Aorta (tissue), 5 donors: ENCODE results near the gene POT1. TPM values are rescaled to one million over a fixed set of nuclear protein-coding genes. Genes with fewer than 3 reads are reported as not detected.

Experiments used
- ATAC-seq: fragments of 200-7000 bp; cut with Tn5 transposase; one replicate; pipeline ENCODE4 v1.9.1; 2022; ENCODE audit warnings: moderate library complexity; ENCODE audit not compliant: low FRiP score
- DNase-seq, 2 donors: peaks; one replicate each; pipeline ENCODE4 v3.0.0-alpha.2; 2020
- H3K27ac ChIP-seq, 2 donors: one replicate each; pipeline ENCODE4 v1.5.1; 2013; ENCODE audit warnings: low read length in 2 of 2, mild to moderate bottlenecking in 2 of 2, moderate library complexity in 2 of 2, control low read depth in 1 of 2, inconsistent platforms in 1 of 2, low read depth in 1 of 2
- H3K27me3 ChIP-seq, 2 donors: one replicate each; pipeline ENCODE4 v1.6.1; 2013; ENCODE audit warnings: control low read depth in 1 of 2, low read length in 1 of 2, mild to moderate bottlenecking in 1 of 2, moderate library complexity in 1 of 2; ENCODE audit not compliant: insufficient read depth in 2 of 2, control insufficient read depth in 1 of 2
- H3K36me3 ChIP-seq, 2 donors: one replicate each; pipeline ENCODE4 v1.6.1; 2013; ENCODE audit warnings: control low read depth in 1 of 2, low read length in 1 of 2, mild to moderate bottlenecking in 1 of 2; ENCODE audit not compliant: insufficient read depth in 2 of 2, control insufficient read depth in 1 of 2
- H3K4me1 ChIP-seq, 2 donors: one replicate each; pipeline ENCODE4 v1.6.1; 2013; ENCODE audit warnings: low read length in 2 of 2, control low read depth in 1 of 2, mild to moderate bottlenecking in 1 of 2, moderate library complexity in 1 of 2; ENCODE audit not compliant: insufficient read depth in 2 of 2, control insufficient read depth in 1 of 2
- H3K4me3 ChIP-seq, 2 donors: one replicate each; pipeline ENCODE4 v1.5.1; 2013; ENCODE audit warnings: low read length in 2 of 2, control low read depth in 1 of 2, mild to moderate bottlenecking in 1 of 2
- H3K9me3 ChIP-seq: one replicate; pipeline ENCODE4 v1.6.1; 2013; ENCODE audit warnings: mild to moderate bottlenecking, low read length; ENCODE audit not compliant: control insufficient read depth
- WGBS, 2 donors: extraction: QIAGEN DNeasy Blood & Tissue Kit; methylation state at CpG; one replicate each; pipeline ENCODE4 v1.1.7; 2013; 5-methylcytosine and 5-hydroxymethylcytosine counted together
- intact Hi-C, 2 donors: fragments of 100-400 bp; cut with DNase I; formaldehyde crosslinking; loops; one replicate each; pipeline versions ENCODE4 v1.14.2 to v1.15.0; 2022
- polyA plus RNA-seq, 2 donors: library from polyadenylated mRNA; stranded (reverse); fragments of 200-250 nt; gene quantifications; one replicate each; pipeline ENCODE4 v1.2.3, GENCODE V29; 2013
- total RNA-seq, 2 donors: library from RNA; stranded (reverse); fragmentation: NEBNext Ultra II Directional; extraction: Animal tissue kit (Norgen Biotek cat#: 25700); gene quantifications; one replicate each; pipeline ENCODE4 v1.2.1, GENCODE V29; 2021
- donor health status: healthy with polysubstance abuse.
- donor health status: Bipolar disorder and iron deficiency.
- donor health status: DM: no; HTN: no; CAD: no.
- donor health status: DM: no; HTN: no; CAD: no.
- donor health status: DM: yes; HTN: yes; CAD: no.

POT1 gene
- total and polyA plus RNA-seq, 4 donors = 9.3 to 28.2 (median 21.3) TPM

DNA sequence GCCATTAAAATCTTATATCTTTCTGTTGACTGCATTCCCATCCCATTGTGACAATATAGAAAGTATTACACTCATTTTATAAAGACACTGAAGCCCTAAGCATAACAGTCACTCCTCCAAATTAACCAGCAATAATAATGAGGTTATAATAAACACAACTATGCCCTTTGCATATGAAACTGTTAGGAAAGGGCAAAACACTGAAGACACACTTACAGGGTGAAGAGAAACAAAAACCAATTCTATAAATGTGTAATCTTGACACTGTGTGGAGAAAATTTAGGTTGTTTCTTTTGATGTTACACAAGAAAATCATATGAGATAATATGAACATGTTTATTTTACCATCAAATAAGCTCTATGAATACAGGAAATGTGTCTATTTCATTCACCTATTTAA is 150.0 kb downstream of the POT1 start:
- no peak overlapping the region for H3K27ac ChIP-seq
- H3K9me3 ChIP-seq = no peaks in the 10 kb centered on the region
- intact Hi-C loops = loop anchor here in 1 of 2 donors (10.0 kb wide), 1 partner anchor 985 kb away; no protein-coding TSS in a partner anchor
- DNase-seq (no peak), ATAC-seq (no peak)
- no peak overlapping the region for H3K4me3 ChIP-seq
- no peaks in the 10 kb centered on the region for H3K4me1 ChIP-seq
- no peaks in the 10 kb centered on the region for H3K27me3 ChIP-seq
- H3K36me3 ChIP-seq = no peaks in the 10 kb centered on the region

DNA sequence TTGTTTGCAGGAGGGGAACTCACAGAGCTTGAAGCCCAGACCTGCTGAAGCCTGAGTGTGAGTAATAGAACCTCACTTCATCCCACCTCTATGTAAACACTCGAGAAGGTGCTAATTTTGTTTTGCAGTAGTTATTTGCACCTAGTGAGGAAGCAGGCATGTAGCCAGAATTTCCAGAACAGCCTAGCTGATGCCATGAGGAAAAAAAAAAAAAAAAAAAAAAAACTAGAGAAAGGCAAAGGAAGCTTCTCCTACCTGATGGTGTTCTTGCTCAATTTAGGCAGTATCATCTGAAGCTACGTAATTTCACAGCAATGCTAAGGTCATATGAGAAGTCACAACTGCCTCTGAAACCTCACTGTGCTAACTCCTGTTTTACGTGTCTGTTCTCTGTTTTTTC is 150.4 kb downstream of the POT1 start:
- H3K27me3 ChIP-seq = no peaks in the 10 kb centered on the region
- H3K27ac ChIP-seq = no peak overlapping the region
- H3K4me1 ChIP-seq = no peaks in the 10 kb centered on the region
- intact Hi-C loops = no loop called here
- no peak for DNase-seq
- ATAC-seq = no peak
- no peak overlapping the region for H3K4me3 ChIP-seq
- WGBS, 2 donors = 72 to 73% methylated on average over 3 of the region's 3 CpGs
- H3K36me3 ChIP-seq = no peaks in the 10 kb centered on the region
- no peaks in the 10 kb centered on the region for H3K9me3 ChIP-seq

DNA sequence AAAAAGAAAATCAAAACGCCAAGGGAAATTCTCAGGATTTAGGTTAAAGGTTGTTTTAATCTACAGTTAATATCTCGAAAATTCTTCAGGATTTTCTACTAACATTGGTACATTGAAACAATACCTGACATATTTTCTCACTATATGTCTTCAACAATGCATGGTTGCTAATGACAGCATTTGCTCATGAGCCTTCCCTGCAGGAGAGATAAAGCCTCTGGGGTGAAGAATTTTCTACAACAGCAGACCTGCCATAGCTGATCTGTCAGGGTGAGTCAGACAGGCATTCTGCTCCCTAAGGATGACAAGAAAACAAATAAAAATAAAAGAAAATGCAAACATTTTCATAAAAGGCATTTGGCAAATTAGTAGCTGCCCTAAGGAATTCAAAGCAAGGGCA is 152.4 kb downstream of the POT1 start:
- no peaks in the 10 kb centered on the region for H3K4me1 ChIP-seq
- ATAC-seq = no peak

DNA sequence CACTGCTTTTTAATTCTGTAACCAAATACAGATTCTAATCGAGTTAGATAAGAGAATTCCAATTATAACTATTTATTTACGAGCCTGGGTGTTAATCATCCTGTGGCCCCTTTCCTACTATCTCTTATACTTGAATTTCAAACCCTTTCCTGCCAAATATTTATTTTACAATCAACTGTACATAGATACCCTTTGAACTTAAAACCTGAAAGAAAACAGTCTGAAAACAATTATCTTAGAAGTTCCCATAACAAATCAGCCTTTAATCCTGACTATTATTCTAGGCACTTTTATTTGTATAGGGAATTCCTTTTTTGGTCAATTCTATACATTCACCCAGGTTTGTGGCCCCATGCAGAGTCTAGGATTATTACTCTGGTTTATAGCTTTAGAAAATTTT is 153.5 kb downstream of the POT1 start:
- Histone ChIP-seq H3K9me3 (no peaks in the 10 kb centered on the region), H3K36me3 (no peaks in the 10 kb centered on the region), H3K27me3 (no peaks in the 10 kb centered on the region), H3K27ac (no peak overlapping the region), H3K4me1 (no peaks in the 10 kb centered on the region), H3K4me3 (no peak overlapping the region)
- intact Hi-C loops = no loop called here
- WGBS, 2 donors = 58 to 61% methylated on average over 2 of the region's 2 CpGs
- DNase-seq = no peak
- ATAC-seq = no peak

More for the DNA sequence above, 152.4 kb downstream of the POT1 start:
- H3K36me3 ChIP-seq = no peaks in the 10 kb centered on the region
- no peak overlapping the region for H3K4me3 ChIP-seq
- H3K27ac ChIP-seq = no peak overlapping the region
- WGBS, 2 donors = 71 to 81% methylated on average over 2 of the region's 2 CpGs
- no peaks in the 10 kb centered on the region for H3K27me3 ChIP-seq
- DNase-seq = no peak
- H3K9me3 ChIP-seq = no peaks in the 10 kb centered on the region
- intact Hi-C loops = no loop called here

DNA sequence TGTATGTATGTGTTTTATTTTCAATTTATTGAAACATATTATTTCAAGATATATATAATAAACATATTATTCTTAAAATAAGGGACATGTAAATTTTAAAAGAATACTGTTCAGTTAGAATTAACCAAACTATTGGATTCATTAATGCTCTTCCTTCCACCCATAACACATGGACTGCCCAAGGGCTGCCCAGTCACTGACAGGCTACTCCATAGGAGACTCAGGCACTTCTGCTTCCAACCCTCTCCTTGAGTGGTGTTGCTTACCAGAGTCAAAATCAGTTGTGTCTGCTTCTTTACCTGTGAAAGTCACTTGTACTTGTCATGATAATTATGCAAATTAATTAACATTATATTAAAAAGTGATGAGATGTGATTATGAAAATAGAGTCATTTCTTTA is 154.2 kb downstream of the POT1 start:
- Histone ChIP-seq H3K27ac (no peak overlapping the region), H3K4me3 (no peak overlapping the region)
- intact Hi-C loops = no loop called here

DNA sequence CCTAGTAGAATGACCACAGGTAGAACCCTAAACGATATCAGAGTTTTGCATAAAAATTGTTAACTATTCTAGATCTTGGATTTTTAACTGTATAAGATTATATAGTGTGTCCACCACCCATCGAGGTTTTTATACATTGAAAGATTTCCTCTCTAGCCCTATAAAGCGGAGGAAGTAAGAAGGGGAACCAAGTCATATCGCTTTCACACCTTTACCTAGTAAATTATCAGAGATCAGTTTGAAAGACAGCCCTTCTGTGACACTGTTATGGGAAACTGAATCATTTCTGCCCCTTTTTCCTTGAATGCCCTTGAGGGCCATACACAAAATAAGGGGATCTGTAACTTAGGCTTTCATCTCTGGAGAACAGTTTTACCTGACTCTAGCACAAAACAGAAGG is 155.7 kb downstream of the POT1 start:
- Histone ChIP-seq H3K27me3 (no peaks in the 10 kb centered on the region), H3K27ac (no peak overlapping the region), H3K4me3 (no peak overlapping the region), H3K4me1 (no peaks in the 10 kb centered on the region), H3K9me3 (no peaks in the 10 kb centered on the region), H3K36me3 (no peaks in the 10 kb centered on the region)
- WGBS, 2 donors = 94 to 95% methylated on average over 4 of the region's 4 CpGs
- intact Hi-C loops = no loop called here
- DNase-seq = no peak
- ATAC-seq = no peak

More for the DNA sequence above, 154.2 kb downstream of the POT1 start:
- no peaks in the 10 kb centered on the region for H3K9me3 ChIP-seq
- no peaks in the 10 kb centered on the region for H3K36me3 ChIP-seq
- no peak for ATAC-seq
- no peak for DNase-seq
- H3K27me3 ChIP-seq = no peaks in the 10 kb centered on the region
- no peaks in the 10 kb centered on the region for H3K4me1 ChIP-seq

DNA sequence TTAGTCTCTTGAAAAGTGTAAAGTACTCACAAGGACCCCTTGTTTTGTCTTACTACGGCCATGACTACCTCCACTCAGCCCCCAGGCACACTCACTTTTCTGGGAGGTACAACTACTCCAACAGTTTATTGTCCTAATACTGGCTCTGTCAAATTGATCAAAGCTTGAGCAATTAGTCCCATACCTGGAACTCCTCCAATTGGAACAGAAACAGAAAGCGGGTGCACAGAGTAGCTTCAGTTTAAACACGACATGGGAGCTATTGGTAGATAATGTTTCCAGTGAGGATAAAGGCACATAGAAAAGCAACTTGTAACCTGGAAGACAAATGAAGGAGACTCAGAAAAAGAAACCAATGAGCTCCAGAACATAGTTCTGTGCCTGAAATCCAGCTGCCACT is 156.3 kb downstream of the POT1 start:
- H3K27ac ChIP-seq = no peak overlapping the region
- no peaks in the 10 kb centered on the region for H3K9me3 ChIP-seq
- H3K4me1 ChIP-seq = no peaks in the 10 kb centered on the region
- no peaks in the 10 kb centered on the region for H3K36me3 ChIP-seq
- no peaks in the 10 kb centered on the region for H3K27me3 ChIP-seq
- ATAC-seq = no peak
- 91 to 93% methylated on average over 3 of the region's 3 CpGs for WGBS, 2 donors
- DNase-seq = no peak
- H3K4me3 ChIP-seq = no peak overlapping the region
- intact Hi-C loops = no loop called here

Other genes starting within 250 kb of the POT1 start
- under 1 TPM; 0.39 to 0.99 TPM for gene GPR37, start 164.0 kb downstream of the POT1 start, total RNA-seq
- under 1 TPM; 0.31 to 0.63 TPM for gene GPR37, start 164.0 kb downstream of the POT1 start, polyA plus RNA-seq